HUES48 (cell line): ENCODE measurements around the gene ANKRD28.

Experiments
- H3K27ac ChIP-seq: one replicate; pipeline ENCODE4 v1.7.0; 2013; ENCODE audit warnings: low read depth, low read length, inconsistent platforms
- H3K27me3 ChIP-seq: 2 replicates; pipeline ENCODE4 v1.6.1; 2013; ENCODE audit warnings: mild to moderate bottlenecking, low read length; ENCODE audit not compliant: control insufficient read depth, insufficient read depth
- H3K36me3 ChIP-seq: 2 replicates; pipeline ENCODE4 v1.6.1; 2013; ENCODE audit warnings: low read length; ENCODE audit not compliant: control insufficient read depth, insufficient read depth
- H3K4me1 ChIP-seq: 2 replicates; pipeline ENCODE4 v1.6.1; 2013; ENCODE audit warnings: mild to moderate bottlenecking, low read length; ENCODE audit not compliant: control insufficient read depth, insufficient read depth
- H3K4me3 ChIP-seq: 2 replicates; pipeline ENCODE4 v1.5.1; 2013; ENCODE audit warnings: mild to moderate bottlenecking, low read depth, low read length
- H3K9ac ChIP-seq: 2 replicates; pipeline ENCODE4 v1.6.1; 2013; ENCODE audit warnings: mild to moderate bottlenecking, low read depth, low read length, moderate library complexity
- H3K9me3 ChIP-seq: 2 replicates; pipeline ENCODE4 v1.6.1; 2013; ENCODE audit warnings: low read length; ENCODE audit not compliant: control insufficient read depth, insufficient read depth

ANKRD28 gene

DNA sequence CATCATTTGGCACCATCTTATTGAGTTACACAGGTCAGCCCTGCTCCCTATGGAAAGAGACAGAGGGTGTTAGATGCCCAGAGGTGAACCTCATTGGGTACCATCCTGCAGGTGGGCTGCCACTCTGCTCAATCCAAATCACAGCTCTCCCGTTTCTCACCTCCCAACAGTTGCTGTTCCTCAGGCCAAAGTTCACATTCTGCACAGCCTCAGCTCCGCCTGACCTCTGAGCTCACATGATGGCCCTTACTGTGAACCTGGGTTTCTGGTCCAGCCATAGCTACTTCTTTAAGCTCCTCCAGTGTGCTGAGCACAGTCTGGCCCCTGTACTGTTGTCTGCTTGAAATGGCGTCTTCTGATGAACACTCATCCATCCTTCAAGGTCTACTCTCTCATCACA, 148.4 kb downstream of the ANKRD28 start:
- Histone ChIP-seq H3K27ac (no peak overlapping the region), H3K9me3 (no peaks in the 10 kb centered on the region), H3K27me3 (no peaks in the 10 kb centered on the region), H3K36me3 (peaks cover 2% of the 10 kb centered on the region; the same call in 1 of the 2 replicates), H3K9ac (no peak overlapping the region), H3K4me1 (peaks cover 11% of the 10 kb centered on the region; the same call in 1 of the 2 replicates), H3K4me3 (no peak overlapping the region)

GRCh38 chr3:15647611-15648167, 150.1 kb downstream of the ANKRD28 start:
- Histone ChIP-seq H3K9me3 (no peaks in the 10 kb centered on the region), H3K4me3 (no peak overlapping the region), H3K36me3 (peaks cover 2% of the 10 kb centered on the region; the same call in 1 of the 2 replicates), H3K4me1 (peaks cover 11% of the 10 kb centered on the region; the same call in 1 of the 2 replicates), H3K27me3 (no peaks in the 10 kb centered on the region), H3K27ac (no peak overlapping the region), H3K9ac (no peak overlapping the region)

DNA sequence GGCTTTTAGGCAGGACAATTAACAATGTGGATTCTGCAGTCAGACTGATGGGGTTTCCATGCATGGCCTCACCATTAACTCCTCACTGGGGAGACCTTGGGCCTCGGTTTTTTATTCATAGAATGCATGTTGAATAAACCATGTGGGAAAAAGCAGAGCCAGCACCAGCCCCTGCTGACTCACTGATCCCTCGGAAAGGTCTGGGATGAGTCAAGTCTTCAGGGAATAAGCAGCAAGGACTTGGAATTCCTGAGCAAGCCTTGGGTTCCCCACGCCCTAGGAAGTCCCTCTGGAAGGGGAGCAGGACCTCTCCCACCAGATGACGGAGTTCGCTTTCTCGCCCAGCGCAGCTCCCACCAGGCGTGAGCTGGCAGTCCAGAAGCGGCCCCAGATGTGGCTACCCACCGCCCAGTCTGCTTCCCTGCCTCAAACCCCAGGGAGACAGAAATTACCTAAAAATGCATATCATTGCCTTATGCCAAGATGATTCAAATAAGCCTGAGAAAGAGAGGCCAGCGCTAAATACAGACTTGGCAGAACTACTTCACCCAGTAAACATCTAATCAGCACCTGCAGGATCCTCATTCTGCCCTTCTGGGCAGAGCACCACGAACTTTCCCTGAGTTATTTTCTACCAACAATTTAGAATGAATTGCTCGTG, 150.8 kb downstream of the ANKRD28 start:
- H3K9me3 ChIP-seq: no peaks in the 10 kb centered on the region
- H3K27ac ChIP-seq: peak overlapping the region; percentile 55
- peaks cover 3% of the 10 kb centered on the region for H3K36me3 ChIP-seq
- no peak overlapping the region for H3K4me3 ChIP-seq
- H3K9ac ChIP-seq: no peak overlapping the region
- H3K4me1 ChIP-seq: peaks cover 11% of the 10 kb centered on the region; the same call in 1 of the 2 replicates
- no peaks in the 10 kb centered on the region for H3K27me3 ChIP-seq

GRCh38 chr3:15645740-15646501, 151.9 kb downstream of the ANKRD28 start:
- H3K36me3 ChIP-seq: peaks cover 8% of the 10 kb centered on the region
- no peak overlapping the region for H3K4me3 ChIP-seq
- H3K27me3 ChIP-seq: no peaks in the 10 kb centered on the region
- H3K4me1 ChIP-seq: peaks cover 11% of the 10 kb centered on the region; the same call in 1 of the 2 replicates
- peak overlapping the region; percentile 55 for H3K27ac ChIP-seq
- H3K9ac ChIP-seq: no peak overlapping the region
- H3K9me3 ChIP-seq: no peaks in the 10 kb centered on the region

DNA sequence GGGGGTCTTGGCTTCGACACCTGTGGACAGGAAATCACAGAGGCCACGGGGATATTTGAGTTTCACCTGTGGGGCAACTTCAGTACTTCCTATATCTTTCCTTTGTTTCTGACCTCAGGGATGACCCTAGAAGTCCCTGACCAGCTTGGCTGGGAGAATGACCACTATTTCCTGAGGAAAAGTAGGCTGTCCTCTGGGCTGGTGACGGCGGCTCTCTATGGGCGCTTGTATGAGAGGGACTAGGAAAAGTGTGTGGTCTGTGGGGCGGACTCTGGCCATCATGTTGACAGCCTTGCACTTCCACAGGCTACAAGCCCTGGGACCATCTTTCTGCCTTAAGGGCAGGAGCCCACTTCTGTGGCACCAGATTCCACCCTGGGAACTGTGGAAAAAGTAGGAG, 152.5 kb downstream of the ANKRD28 start:
- peaks cover 11% of the 10 kb centered on the region; the same call in 1 of the 2 replicates for H3K4me1 ChIP-seq
- H3K36me3 ChIP-seq: peaks cover 8% of the 10 kb centered on the region
- no peaks in the 10 kb centered on the region for H3K9me3 ChIP-seq
- no peak overlapping the region for H3K9ac ChIP-seq
- no peak overlapping the region for H3K4me3 ChIP-seq
- H3K27ac ChIP-seq: no peak overlapping the region
- no peaks in the 10 kb centered on the region for H3K27me3 ChIP-seq

GRCh38 chr3:15638891-15639262, 158.9 kb downstream of the ANKRD28 start:
- Histone ChIP-seq H3K27me3 (no peaks in the 10 kb centered on the region), H3K9me3 (no peaks in the 10 kb centered on the region), H3K36me3 (peaks cover 9% of the 10 kb centered on the region), H3K4me1 (peaks cover 22% of the 10 kb centered on the region), H3K27ac (no peak overlapping the region), H3K4me3 (no peak overlapping the region), H3K9ac (no peak overlapping the region)

GRCh38 chr3:15638193-15638890, 159.4 kb downstream of the ANKRD28 start:
- Histone ChIP-seq H3K27ac (no peak overlapping the region), H3K4me3 (no peak overlapping the region), H3K9ac (no peak overlapping the region), H3K36me3 (peaks cover 9% of the 10 kb centered on the region), H3K4me1 (peaks cover 28% of the 10 kb centered on the region), H3K9me3 (no peaks in the 10 kb centered on the region), H3K27me3 (no peaks in the 10 kb centered on the region)

GRCh38 chr3:15637131-15637951, 160.4 kb downstream of the ANKRD28 start:
- H3K9ac ChIP-seq: no peak overlapping the region

GRCh38 chr3:15636028-15636709, 161.6 kb downstream of the ANKRD28 start:
- Histone ChIP-seq H3K36me3 (peaks cover 4% of the 10 kb centered on the region; the same call in 1 of the 2 replicates), H3K9ac (no peak overlapping the region), H3K9me3 (no peaks in the 10 kb centered on the region), H3K4me3 (no peak overlapping the region), H3K4me1 (peaks cover 49% of the 10 kb centered on the region), H3K27me3 (no peaks in the 10 kb centered on the region), H3K27ac (no peak overlapping the region)

More at GRCh38 chr3:15637131-15637951, 160.4 kb downstream of the ANKRD28 start:
- Histone ChIP-seq H3K4me3 (no peak overlapping the region), H3K9me3 (no peaks in the 10 kb centered on the region), H3K4me1 (peaks cover 38% of the 10 kb centered on the region), H3K27ac (no peak overlapping the region), H3K27me3 (no peaks in the 10 kb centered on the region), H3K36me3 (peaks cover 9% of the 10 kb centered on the region)
